A549 (cell line): ENCODE results near the gene ARPC1B. TPM values are rescaled to one million over a fixed set of nuclear protein-coding genes. Genes with fewer than 3 reads are reported as not detected.

ENCODE experiments used
- ATAC-seq, 2 experiments: fragments of 200-7000 bp in 1 of 2; fragments of >200 bp in 1 of 2; cut with Nextera tagmentation in 1 of 2; cut with Tn5 transposase in 1 of 2; 3 replicates each; pipeline versions ENCODE4 v1.8.0 to v1.9.1; 2018 to 2020; ENCODE audit warnings: mild to moderate bottlenecking in 1 of 2, moderate library complexity in 1 of 2
- CTCF ChIA-PET: fragments of 300-600 bp; sonication (Branson Sonifier 250); formaldehyde crosslinking; extraction: SDS; loops from one replicate; lab custom pipeline; 2021; ENCODE audit warnings: antibody characterized with exemption, inconsistent platforms; lab: Yijun Ruan, JAX
- POLR2A ChIA-PET: fragments of 350-600 bp; formaldehyde crosslinking; extraction: SDS; loops from one replicate; lab custom pipeline; 2021; ENCODE audit warnings: antibody characterized with exemption, inconsistent platforms; lab: Yijun Ruan, JAX
- DNase-seq, 2 experiments: peaks; one replicate each; pipeline versions ENCODE4 v3.0.0 to v3.0.0-alpha.2; 2011 to 2016; ENCODE audit warnings: low read depth in 1 of 2, low spot score in 1 of 2
- FAIRE-seq: peaks from 2 replicates; lab custom pipeline; 2011; peaks lifted over from hg19 to GRCh38; lab: Jason Lieb, UNC
- H3K27ac ChIP-seq, 2 experiments: fragments of >200 bp; sonication (Bioruptor Twin); formaldehyde crosslinking; 3 replicates each; pipeline ENCODE4 v1.5.1; 2016 to 2017
- H3K4me1 ChIP-seq: fragments of >200 bp; sonication (Bioruptor Twin); formaldehyde crosslinking; 3 replicates; pipeline ENCODE4 v1.6.1; 2016
- H3K4me2 ChIP-seq: fragments of >200 bp; sonication (Bioruptor Twin); formaldehyde crosslinking; 3 replicates; pipeline ENCODE4 v1.6.1; 2016
- H3K4me3 ChIP-seq: fragments of >200 bp; sonication (Bioruptor Twin); formaldehyde crosslinking; 3 replicates; pipeline ENCODE4 v1.5.1; 2016
- H3K9me3 ChIP-seq: fragments of >200 bp; sonication (Bioruptor Twin); formaldehyde crosslinking; 3 replicates; pipeline ENCODE4 v1.6.1; 2016
- ATOH8 ChIP-seq: fragments of 250-450 bp; sonication (Bioruptor Pico); IDR thresholded peaks from 2 replicates; pipeline ENCODE4 v1.5.0; 2020; ENCODE audit warnings: low read depth, mild to moderate bottlenecking, moderate library complexity
- BHLHE40 ChIP-seq: IDR thresholded peaks from 2 replicates; pipeline ENCODE4 v1.6.1; 2012; ENCODE audit warnings: low read depth, low read length, inconsistent platforms
- CBX2 ChIP-seq: fragments of 200-600 bp; sonication (generic); IDR thresholded peaks from 2 replicates; pipeline ENCODE4 v1.6.1; 2016; ENCODE audit warnings: low read depth, mild to moderate bottlenecking, borderline replicate concordance
- CBX8 ChIP-seq: fragments of 200-600 bp; sonication (generic); IDR thresholded peaks from 2 replicates; pipeline ENCODE4 v1.6.1; 2016
- CHD2 ChIP-seq: fragments of 150-350 bp; IDR thresholded peaks from 2 replicates; pipeline ENCODE4 v1.6.1; 2014; ENCODE audit warnings: low read length; ENCODE audit not compliant: partially characterized antibody
- ELK1 ChIP-seq: fragments of 150-350 bp; IDR thresholded peaks from 2 replicates; pipeline ENCODE4 v1.6.1; 2014; ENCODE audit warnings: low read depth, mild to moderate bottlenecking, low read length
- EP300 ChIP-seq, 2 experiments: fragments of >200 bp; sonication (Bioruptor Twin); formaldehyde crosslinking; IDR thresholded peaks; 2 replicates in 1 of 2; 3 replicates in 1 of 2; pipeline ENCODE4 v1.6.1; 2016 to 2017
- ESRRA ChIP-seq: fragments of 150-350 bp; IDR thresholded peaks from 2 replicates; pipeline ENCODE4 v1.6.1; 2014; ENCODE audit warnings: mild to moderate bottlenecking, low read length, borderline replicate concordance
- FOSL2 ChIP-seq, 2 experiments: fragments of 450-650 bp in 1 of 2; fragments of >200 bp in 1 of 2; sonication (Bioruptor Twin) in 1 of 2; formaldehyde crosslinking; IDR thresholded peaks; 2 replicates each; pipeline versions ENCODE4 v1.5.0 to v1.6.1; 2016 to 2020; ENCODE audit warnings: mild to moderate bottlenecking in 1 of 2, moderate library complexity in 1 of 2
- HDAC2 ChIP-seq: fragments of 200-600 bp; sonication (generic); IDR thresholded peaks from 2 replicates; pipeline ENCODE4 v1.6.1; 2016
- HES2 ChIP-seq: fragments of >200 bp; sonication (Bioruptor Twin); formaldehyde crosslinking; IDR thresholded peaks from 2 replicates; pipeline ENCODE4 v1.6.1; 2016
- HOXA7 ChIP-seq: fragments of 250-450 bp; sonication (Bioruptor Pico); IDR thresholded peaks from 2 replicates; pipeline ENCODE4 v1.5.0; 2020; ENCODE audit warnings: mild to moderate bottlenecking, moderate library complexity
- HOXB13 ChIP-seq: fragments of 250-450 bp; sonication (Bioruptor Pico); IDR thresholded peaks from 2 replicates; pipeline ENCODE4 v1.5.0; 2020; ENCODE audit warnings: low read depth, mild to moderate bottlenecking, moderate library complexity
- HOXB5 ChIP-seq: fragments of 250-450 bp; sonication (Bioruptor Pico); IDR thresholded peaks from 2 replicates; pipeline ENCODE4 v1.5.0; 2020; ENCODE audit warnings: mild to moderate bottlenecking, moderate library complexity
- KDM1A ChIP-seq: fragments of 200-600 bp; sonication (generic); IDR thresholded peaks from 2 replicates; pipeline ENCODE4 v1.6.1; 2016; ENCODE audit warnings: low read depth, mild to moderate bottlenecking
- KDM5A ChIP-seq: fragments of 200-600 bp; sonication (generic); IDR thresholded peaks from 2 replicates; pipeline ENCODE4 v1.6.1; 2016; ENCODE audit warnings: antibody characterized with exemption, mild to moderate bottlenecking
- MAFK ChIP-seq: fragments of 450-650 bp; IDR thresholded peaks from 2 replicates; pipeline ENCODE4 v1.6.1; 2014; ENCODE audit not compliant: partially characterized antibody
- MAX ChIP-seq: IDR thresholded peaks from 2 replicates; pipeline ENCODE4 v1.6.1; 2012
- MAZ ChIP-seq: fragments of 150-350 bp; IDR thresholded peaks from 2 replicates; pipeline ENCODE4 v1.6.1; 2014; ENCODE audit warnings: antibody characterized with exemption, low read depth, low read length, borderline replicate concordance
- NFE2L2 ChIP-seq: fragments of 150-350 bp; conservative IDR thresholded peaks from 2 replicates; pipeline ENCODE4 v1.6.1; 2014; ENCODE audit warnings: low read length
- RAD21 ChIP-seq, 2 experiments: fragments of >200 bp in 1 of 2; sonication (Bioruptor Twin) in 1 of 2; formaldehyde crosslinking in 1 of 2; IDR thresholded peaks in 1 of 2; conservative IDR thresholded peaks in 1 of 2; 2 replicates in 1 of 2; 3 replicates in 1 of 2; pipeline ENCODE4 v1.6.1; 2012 to 2018; ENCODE audit warnings: inconsistent platforms in 1 of 2
- RFX5 ChIP-seq: fragments of 450-650 bp; IDR thresholded peaks from 2 replicates; pipeline ENCODE4 v1.7.1; 2014; ENCODE audit warnings: antibody characterized with exemption, mild to moderate bottlenecking, moderate library complexity
- RNF2 ChIP-seq: fragments of 200-600 bp; sonication (generic); IDR thresholded peaks from 2 replicates; pipeline ENCODE4 v1.6.1; 2016; ENCODE audit warnings: low read depth, mild to moderate bottlenecking, antibody characterized with exemption, moderate library complexity, borderline replicate concordance
- TFCP2L1 ChIP-seq: fragments of 250-450 bp; sonication (Bioruptor Pico); IDR thresholded peaks from 2 replicates; pipeline ENCODE4 v1.5.0; 2021; ENCODE audit warnings: mild to moderate bottlenecking
- TP53 ChIP-seq: fragments of 250-450 bp; sonication (Bioruptor Pico); IDR thresholded peaks from 2 replicates; pipeline ENCODE4 v1.5.0; 2021; ENCODE audit warnings: mild to moderate bottlenecking, moderate library complexity
- USF2 ChIP-seq: fragments of 450-650 bp; IDR thresholded peaks from 2 replicates; pipeline ENCODE4 v1.6.1; 2014; ENCODE audit warnings: antibody characterized with exemption
- ZFP36 ChIP-seq: fragments of 450-650 bp; IDR thresholded peaks from 2 replicates; pipeline ENCODE4 v1.6.1; 2014; ENCODE audit warnings: borderline replicate concordance; ENCODE audit not compliant: partially characterized antibody
- ZNF302 ChIP-seq: fragments of 250-450 bp; sonication (Bioruptor Pico); IDR thresholded peaks from 2 replicates; pipeline ENCODE4 v1.9.0; 2021; ENCODE audit warnings: inconsistent platforms, mild to moderate bottlenecking, moderate library complexity
- ZSCAN20 ChIP-seq: fragments of 250-450 bp; sonication (Bioruptor Pico); IDR thresholded peaks from 2 replicates; pipeline ENCODE4 v1.8.0; 2022; ENCODE audit warnings: mild to moderate bottlenecking, moderate library complexity
- WGBS: methylation state at CpG from one replicate; pipeline ENCODE4 v1.1.6; 2017; ENCODE audit errors: missing lambda C conversion rate; 5-methylcytosine and 5-hydroxymethylcytosine counted together
- polyA plus RNA-seq, 4 experiments: library from polyadenylated mRNA; depleted of rRNA in 3 of 4; stranded (reverse); fragments of >200 nt; fragmentation: RNase III in 1 of 4; extraction: RNeasy Plus Mini Kit Qiagen cat#74134 plus additional on column Dnase treatment in 1 of 4; gene quantifications; 2 replicates in 3 of 4; 3 replicates in 1 of 4; pipeline ENCODE4 v1.2.3, GENCODE V29; 2011 to 2017

Gene ARPC1B
- polyA plus RNA-seq, 2 of the 4 experiments (the other 2 are of a cell fraction) = 197 to 294 TPM

GRCh38 chr7:99380823-99381663, 6.5 kb downstream of the ARPC1B start (continued):
- no peak for TF ChIP-seq HDAC2

GRCh38 chr7:99381664-99382075, 7.1 kb downstream of the ARPC1B start:
- no peak for FAIRE-seq
- no peak overlapping the region for H3K4me2 ChIP-seq
- no peak overlapping the region for H3K4me3 ChIP-seq
- WGBS = 85% methylated on average over 5 of the region's 7 CpGs
- CTCF ChIA-PET = interaction anchor here (0.6 kb wide), 1 partner anchor 345 kb away, joined by 3 read pairs; no protein-coding TSS in a partner anchor
- POLR2A ChIA-PET = no interaction called here
- H3K4me1 ChIP-seq = peaks cover 42% of the 10 kb centered on the region
- no peak for TF ChIP-seq ZFP36
- no peak for TF ChIP-seq CBX8
- no peak for TF ChIP-seq HOXA7 (CRISPR knock-in tag)
- TF ChIP-seq ZSCAN20 (CRISPR knock-in tag) = no peak
- TF ChIP-seq MAZ = no peak
- TF ChIP-seq MAFK = no peak
- no peak for TF ChIP-seq ESRRA
- no peak for TF ChIP-seq KDM5A
- no peak for TF ChIP-seq ELK1
- no peak for TF ChIP-seq BHLHE40
- TF ChIP-seq TFCP2L1 = no peak
- TF ChIP-seq MAX = no peak
- TF ChIP-seq HOXB5 = no peak
- TF ChIP-seq TP53 (CRISPR knock-in tag) = no peak
- no peak for TF ChIP-seq HES2
- TF ChIP-seq FOSL2 (IDR thresholded peaks at IDR 0.05) = no peak
- TF ChIP-seq FOSL2 (CRISPR knock-in tag; IDR thresholded peaks at IDR 0.05) = no peak
- TF ChIP-seq RFX5 = no peak
- no peak for TF ChIP-seq EP300 (IDR thresholded peaks at IDR 0.05)
- TF ChIP-seq KDM1A = no peak
- no peak for TF ChIP-seq CBX2
- TF ChIP-seq, all 56 proteins: peak for 0
- ATAC-seq (no peak), DNase-seq (no peak)
- no peaks in the 10 kb centered on the region for H3K9me3 ChIP-seq
- peak overlapping the region in 1 of 2 experiments; percentile 3; a peak in 2 of 6 replicates for H3K27ac ChIP-seq

- FAIRE-seq (no peak), ATAC-seq (no peak)
- CTCF ChIA-PET = interaction anchor here (1.7 kb wide), 1 partner anchor 17 kb away, joined by 5 read pairs; no protein-coding TSS in a partner anchor
- no peak overlapping the region for H3K27ac ChIP-seq
- WGBS = 94% methylated on average over 10 of the region's 10 CpGs
- no peak overlapping the region for H3K4me3 ChIP-seq
- H3K4me2 ChIP-seq = no peak overlapping the region
- TF ChIP-seq CHD2 (no peak), HOXB13 (CRISPR knock-in tag) (no peak), ATOH8 (CRISPR knock-in tag) (no peak), CBX2 (no peak), RAD21 (conservative IDR thresholded peaks at IDR 0.05 in 1 of 2, IDR thresholded peaks at IDR 0.05 in 1 of 2) (no peak), EP300 (IDR thresholded peaks at IDR 0.05) (no peak), HDAC2 (no peak), ZNF302 (CRISPR knock-in tag) (no peak), FOSL2 (IDR thresholded peaks at IDR 0.05) (no peak), FOSL2 (CRISPR knock-in tag; IDR thresholded peaks at IDR 0.05) (no peak), BHLHE40 (no peak), TFCP2L1 (no peak), USF2 (no peak), NFE2L2 (no peak), RNF2 (no peak)
- TF ChIP-seq, all 56 proteins: peak for 0
- POLR2A ChIA-PET = no interaction called here
- DNase-seq = no peak
- no peaks in the 10 kb centered on the region for H3K9me3 ChIP-seq
- H3K4me1 ChIP-seq = peaks cover 36% of the 10 kb centered on the region
Observed at GRCh38 chr7:99383203-99383602, 8.7 kb downstream of the ARPC1B start.
